ENCODE results near the gene PARVA.

PARVA gene

DNA sequence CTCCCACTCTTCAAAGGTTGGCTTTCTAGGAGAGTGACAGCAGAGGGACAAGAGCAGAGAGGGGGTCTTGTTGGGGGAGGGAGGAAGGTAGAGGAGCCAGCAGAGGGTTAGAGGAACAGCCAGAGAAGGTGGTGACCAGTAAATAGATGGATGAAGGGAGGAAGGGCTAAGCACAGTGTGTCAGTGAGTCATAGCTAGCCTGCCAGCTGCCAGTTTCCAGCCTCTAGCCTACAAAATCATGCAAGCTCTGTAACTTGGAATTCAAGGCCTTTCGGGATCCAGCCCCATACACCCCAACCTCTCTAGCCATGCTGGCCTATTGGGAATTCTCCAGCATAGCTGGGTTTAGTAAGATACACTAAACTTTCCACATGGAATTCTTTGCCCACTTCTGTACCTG is 149.4 kb downstream of the PARVA start:
- no peak for DNase-seq (ENCODE audit: low spot score)

DNA sequence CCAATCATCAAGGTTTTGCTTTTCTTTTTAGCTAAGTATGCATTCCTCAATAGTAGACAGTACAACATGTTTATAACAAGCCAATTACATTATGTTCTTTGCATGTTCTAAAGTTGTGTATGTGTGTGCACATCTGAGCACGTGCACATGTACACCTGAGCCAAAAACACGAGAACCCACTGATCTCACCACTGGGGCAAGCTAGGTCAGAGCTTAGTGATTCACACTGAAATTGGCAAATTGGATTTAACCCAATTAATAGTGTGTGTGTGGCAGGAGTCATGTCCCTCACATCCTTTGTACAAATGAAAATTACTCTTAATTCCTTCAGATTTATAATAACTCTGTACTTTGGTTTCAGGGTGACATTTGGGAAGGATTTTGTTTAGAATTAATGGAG is 151.1 kb downstream of the PARVA start:
- no peak for DNase-seq (ENCODE audit: low spot score)

DNA sequence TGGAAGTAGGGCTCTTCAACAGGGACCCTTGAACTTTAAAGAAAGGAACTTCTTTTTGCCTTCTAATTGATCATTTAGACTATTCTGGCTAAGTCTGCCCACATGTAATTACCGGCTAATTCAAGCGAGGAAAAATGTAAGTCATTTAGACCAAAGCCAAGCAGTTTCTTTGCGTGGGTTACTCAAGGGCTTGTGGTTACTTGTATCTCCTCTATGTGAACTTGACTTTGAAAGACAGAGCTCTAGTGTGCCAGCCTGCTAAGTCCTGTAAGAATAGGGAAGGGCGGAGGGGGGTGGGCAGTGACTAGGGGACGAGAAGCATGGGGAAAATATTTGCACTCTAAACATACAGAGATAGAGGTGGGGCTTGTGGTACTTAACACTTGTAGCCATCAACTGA is 151.7 kb downstream of the PARVA start:
- DNase-seq (ENCODE audit: low spot score), result no peak

DNA sequence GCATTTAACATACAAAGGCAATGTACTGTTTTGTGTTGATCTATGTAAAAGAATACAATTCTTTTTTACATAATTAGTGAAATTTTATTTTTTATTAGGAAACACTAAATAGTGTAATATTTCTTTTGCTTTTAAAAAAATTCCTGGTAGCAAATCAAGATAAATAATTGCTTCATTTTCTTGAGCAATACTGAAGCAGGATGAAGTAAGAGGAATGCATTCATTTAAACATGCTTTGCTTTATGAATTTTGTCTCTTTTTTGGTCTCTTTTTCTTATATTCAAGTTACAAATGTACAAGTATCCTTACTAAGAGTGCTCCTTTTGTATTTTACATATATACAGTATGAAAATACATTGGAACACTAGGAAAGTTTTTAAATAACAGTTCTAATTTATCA is 152.4 kb downstream of the PARVA start:
- no peak for DNase-seq (ENCODE audit: low spot score)

DNA sequence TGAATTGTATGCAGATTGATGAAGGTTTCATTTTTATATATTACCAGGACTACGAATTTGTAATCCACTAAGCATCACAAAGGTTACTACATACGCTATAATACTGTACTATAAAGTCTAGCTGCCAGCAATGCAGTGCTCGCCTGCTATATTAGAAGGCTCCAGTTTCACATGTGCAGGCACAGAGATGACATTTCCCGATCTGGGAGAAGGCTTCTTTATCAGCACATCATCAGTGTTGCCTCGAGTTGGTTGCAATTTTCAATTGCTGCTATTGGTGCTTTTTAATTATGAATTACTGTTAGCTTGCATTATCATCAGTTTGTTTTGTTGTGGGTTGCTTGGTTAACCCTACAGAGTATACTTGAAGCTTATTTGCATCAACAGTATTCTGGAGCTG is 153.6 kb downstream of the PARVA start:
- DNase-seq (ENCODE audit: low spot score), result no peak

DNA sequence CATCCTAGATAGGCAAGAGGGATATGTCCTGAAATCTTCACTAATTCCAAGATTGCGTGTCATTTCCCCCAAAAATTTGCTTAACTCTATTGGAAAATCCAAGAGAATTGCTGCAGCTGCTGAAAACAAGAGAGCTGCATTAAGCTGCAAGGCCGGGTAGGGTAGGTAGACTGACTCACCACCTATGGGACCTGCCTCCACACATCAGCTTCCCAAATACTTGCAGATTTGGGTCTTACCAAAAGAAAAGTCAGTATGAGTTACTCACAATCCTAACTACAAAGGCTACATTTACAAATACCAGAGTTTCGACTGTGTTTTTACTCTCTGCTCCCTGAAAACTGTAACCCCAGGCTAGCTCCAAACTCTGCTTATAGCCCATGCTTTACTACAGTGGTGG is 154.3 kb downstream of the PARVA start:
- DNase-seq (ENCODE audit: low spot score), result no peak

DNA sequence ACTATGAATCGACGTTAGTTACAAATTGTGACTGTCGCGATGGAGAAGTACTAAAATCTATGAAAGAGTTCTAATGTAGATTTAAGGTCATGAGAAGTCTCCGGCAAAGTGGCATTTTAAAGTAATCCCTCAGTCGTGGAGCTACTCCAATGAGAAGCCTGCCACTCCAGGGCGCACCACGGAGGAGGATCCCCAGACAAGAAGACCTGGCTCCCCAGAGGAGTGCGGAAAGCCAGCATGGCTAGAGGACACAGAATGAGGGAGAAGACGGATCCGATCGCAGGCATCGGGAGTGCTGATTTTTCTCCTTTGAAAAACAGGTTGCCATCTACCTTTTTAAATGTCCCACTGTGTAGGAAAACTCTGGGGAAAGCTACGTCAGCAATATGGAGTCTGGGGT is 155.2 kb downstream of the PARVA start:
- DNase-seq (ENCODE audit: low spot score), result no peak

DNA sequence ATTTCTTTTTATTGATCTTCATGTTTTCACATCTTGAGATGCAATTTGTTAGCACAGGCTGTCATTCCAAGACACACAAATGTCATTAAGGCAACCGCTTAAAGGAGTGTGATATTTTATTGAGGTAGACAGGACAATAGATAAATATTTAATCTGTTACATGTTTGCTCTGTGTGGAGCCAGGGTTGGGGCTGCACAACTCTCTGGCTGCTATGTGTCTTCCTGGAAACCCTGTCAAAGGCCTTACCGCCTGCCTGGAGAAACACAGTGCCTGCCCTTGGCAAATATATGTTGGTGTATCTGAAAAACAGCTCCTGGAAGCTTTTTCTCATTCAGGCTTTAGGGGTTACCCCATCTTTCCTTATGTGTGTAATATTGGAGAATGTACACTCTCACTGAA is 157.2 kb downstream of the PARVA start:
- DNase-seq (ENCODE audit: low spot score), result no peak

DNA sequence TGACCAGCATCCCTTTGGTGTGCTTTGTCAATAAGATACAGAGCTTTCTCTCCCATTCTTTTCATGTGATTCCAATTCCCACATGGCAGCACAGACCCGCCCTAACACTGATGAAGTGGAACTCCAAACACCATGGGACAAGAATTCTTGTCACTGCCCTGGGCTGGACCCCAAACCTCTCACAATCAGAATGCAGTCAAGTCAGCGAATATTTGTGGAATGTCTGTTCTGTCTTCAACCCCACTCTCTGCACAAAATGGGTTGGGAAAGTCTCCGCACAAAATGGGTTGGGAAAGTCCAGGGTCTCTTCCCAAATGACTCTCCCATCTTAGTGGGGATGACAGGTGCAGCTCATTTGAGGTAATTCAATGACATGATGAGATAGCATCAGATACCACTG is 157.9 kb downstream of the PARVA start:
- no peak for DNase-seq (ENCODE audit: low spot score)

DNA sequence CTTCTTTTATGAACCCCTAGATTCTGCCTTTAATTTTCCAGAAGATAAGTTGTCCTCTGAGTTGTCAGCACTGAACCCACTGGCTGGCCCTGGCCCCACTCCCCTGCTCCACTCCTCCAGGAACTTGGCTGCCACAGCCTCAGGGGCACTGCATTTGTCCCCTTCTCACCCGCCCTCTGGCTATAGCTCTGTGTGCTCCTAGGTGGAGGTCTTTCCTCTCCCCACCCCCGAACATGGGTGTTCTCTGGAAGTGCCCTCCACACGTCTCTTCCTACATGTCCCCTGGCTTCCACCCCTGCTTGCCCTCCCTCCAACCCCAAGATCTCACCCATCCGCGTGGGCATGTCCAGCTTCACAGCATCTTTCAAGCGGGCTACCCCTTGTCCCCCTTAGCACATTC is 159.2 kb downstream of the PARVA start:
- DNase-seq (ENCODE audit: low spot score), result no peak

DNA sequence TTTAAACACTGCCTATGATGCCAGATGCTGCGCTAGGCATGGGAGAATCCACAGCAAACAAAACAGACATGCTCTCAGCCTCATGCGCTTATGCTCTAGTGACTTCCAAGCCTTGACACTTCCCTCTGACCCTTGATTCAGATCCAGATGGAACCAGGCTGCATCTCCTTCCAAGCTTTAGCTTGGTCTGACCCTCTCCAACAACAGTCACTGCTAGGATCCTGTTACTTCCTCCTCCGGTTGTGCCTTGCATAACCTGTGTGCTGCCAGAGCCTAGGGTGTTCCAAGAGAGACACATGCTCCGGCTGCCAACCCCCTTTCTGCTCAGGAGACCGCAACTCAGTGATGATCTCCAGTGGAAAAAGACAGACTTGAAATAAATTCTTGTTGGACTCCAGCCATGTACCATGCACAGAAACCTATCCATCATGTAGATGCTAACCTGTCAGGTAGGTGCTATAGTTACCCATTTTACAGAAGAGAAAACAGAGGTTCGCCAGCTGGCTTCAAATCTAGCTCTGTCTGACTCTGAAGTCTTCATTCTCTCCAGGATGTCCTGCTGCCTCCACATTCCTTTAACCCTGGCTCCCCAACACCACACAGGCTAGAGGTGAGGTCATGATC is 160.5 kb downstream of the PARVA start:
- no peak for DNase-seq (ENCODE audit: low spot score)

DNA sequence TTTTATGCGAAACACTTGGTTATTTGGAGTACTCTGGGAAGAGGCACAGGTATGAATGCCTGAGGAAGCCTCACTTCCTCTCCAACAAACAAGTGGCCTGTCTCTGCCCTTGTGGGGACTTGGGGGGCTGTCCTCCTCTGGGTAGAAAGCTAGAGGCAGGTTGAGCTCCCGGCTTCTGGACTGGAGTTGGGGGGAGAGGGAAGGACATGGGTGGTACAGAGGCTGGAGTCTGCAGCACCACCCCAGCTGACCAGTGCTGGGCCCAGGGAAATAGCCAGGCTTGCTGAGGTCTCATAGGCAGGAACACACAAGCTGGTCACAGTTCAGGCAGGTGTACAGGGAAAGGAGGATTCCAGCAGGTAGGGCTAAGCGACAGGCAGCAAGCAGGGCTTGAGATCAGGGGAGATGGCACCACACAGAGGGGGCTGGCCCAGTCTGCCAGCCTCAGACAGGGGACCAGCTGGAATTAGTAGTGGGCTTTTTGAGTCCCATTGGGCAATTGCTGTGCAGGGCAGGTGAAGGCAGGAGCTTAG is 161.6 kb downstream of the PARVA start:
- no peak for DNase-seq (ENCODE audit: low spot score)

DNA sequence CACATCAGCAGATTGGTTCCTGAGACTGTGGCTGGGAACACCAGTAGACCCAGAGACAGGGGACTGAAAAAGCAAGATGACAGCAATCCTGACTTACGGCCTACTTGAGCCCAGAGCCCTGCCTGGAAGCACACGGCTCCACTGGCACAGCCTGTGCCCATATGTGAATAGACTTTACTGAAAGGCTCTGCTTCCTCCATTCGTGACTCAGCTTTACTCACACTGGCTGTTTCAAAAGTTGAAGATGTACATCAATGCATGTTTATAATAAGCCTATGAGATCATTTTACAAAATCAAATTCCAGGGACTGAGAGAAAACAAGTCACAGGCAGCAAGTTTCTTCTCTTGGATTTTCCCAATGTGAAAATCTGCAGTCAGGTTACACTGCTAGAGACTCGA is 162.2 kb downstream of the PARVA start:
- DNase-seq (ENCODE audit: low spot score), result no peak

DNA sequence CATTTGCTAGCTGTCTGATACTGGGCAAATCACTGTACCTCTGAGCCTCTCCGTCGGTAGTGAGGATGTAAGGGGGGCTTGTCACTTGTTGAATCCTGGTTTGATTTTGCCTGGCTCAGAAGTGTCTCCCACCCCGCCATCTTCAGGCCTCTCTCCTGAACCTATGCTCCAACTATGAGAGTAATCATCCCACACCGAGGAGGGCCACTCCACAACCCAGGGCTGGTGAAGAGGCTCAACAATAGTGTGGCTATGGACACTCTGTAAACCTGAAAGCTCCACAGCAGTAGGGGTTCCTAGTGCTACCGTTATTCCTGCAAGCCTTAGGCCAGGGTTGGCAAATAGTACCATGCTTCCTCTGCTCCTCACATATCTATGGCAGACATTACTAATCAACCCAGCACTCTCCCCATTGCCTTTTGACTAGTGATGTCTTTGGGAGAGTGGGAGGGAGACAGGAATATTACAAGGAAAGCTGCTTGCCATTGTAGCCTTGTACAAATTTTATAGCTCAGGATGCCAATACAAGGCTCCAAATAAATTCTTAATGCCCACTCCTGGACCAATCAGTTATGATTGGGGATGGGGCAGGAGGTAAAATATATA is 162.8 kb downstream of the PARVA start:
- DNase-seq (ENCODE audit: low spot score), result no peak

DNA sequence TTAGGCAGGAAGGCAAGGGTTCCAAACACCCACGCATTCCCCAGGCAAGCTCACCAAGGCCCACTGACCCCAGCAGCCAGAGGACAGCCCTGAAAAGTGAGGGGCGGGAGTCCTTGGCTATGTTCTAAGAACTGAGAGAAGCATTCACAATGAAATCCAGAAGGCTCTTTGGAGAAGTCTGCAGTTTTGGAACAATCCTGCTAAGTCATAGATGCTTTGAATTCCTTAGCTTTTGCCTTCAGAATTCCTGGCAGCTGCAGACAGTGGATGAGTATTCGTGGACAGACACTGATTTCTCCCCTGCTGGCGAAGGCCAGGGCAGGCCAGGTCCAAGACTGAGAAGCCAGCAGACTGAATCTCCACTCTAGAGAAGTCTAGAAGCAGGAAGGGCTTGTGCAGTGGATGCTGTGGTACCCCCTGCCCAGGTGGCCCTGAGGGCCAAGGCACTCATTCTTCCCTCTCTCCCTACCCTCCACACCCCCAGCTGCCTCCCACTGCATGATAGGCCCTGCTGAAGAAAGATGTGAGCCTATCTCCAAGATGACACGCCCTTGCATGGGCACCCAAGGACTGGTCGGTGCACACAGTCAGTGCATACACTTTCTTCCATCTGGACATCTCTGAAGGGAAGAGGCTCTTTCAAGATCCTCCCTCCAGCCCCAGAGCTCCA is 163.7 kb downstream of the PARVA start:
- no peak for DNase-seq (ENCODE audit: low spot score)

DNA sequence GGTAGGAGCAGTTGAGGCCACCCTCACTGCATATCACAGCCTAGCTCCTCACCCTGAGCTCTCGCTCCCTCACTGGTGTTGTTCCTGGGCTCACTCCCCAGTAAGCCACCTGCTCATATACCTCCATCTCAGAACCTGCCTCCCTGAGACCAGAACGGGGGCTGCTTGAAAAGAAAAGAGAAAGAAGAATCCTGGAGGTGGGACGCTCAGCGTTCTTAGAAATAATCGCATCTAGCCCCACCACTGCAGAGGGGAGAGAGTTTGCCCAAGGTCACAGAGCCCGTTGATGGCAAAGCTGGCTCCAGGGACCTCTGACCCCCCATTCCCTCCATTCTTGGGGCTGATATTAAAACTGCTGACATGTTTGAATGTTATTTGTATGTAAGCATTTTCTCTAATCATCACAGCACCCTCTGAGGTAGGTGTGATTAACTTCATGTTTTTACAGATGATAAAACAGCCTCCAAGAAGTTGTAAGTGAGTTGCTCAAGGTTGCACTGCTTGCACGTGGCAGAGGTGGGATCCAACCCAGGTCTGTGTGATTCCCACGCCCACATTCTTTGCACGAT is 164.3 kb downstream of the PARVA start:
- no peak for DNase-seq (ENCODE audit: low spot score)

DNA sequence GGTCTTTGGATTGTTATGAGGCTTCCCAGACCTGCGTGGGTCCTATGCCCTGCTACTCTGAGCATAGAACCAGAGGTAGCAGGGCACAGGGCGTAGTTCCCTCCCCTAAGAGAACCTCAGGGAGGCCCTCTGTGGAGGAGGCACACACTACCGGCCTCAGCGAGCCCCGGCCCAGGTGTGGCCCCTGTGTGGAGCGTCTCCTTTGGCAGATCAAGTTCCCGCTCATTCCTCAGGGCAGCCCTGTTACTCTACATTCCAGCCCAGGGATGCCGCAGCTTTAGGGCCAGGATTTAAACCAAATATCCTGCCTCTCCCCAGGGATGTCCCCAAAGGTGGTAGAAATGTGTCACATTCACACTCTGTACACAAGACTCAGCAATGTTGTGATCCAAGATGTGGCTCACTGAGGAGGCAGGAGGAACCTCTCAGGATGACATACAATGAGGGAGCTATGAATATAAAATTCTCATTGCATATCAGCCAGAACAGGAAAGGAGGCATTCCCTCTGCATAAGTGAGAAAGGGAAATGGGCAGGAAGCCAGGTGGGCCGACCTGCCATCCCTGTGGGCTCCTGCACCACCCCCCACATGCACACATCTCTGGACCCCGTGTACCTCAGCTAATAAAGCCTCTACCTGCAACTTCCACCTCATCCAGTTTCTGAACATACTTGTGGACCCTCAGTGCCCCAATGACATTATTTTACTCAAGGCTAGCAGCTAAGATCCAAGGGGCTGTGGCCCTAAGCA is 165.0 kb downstream of the PARVA start:
- no peak for DNase-seq (ENCODE audit: low spot score)

DNA sequence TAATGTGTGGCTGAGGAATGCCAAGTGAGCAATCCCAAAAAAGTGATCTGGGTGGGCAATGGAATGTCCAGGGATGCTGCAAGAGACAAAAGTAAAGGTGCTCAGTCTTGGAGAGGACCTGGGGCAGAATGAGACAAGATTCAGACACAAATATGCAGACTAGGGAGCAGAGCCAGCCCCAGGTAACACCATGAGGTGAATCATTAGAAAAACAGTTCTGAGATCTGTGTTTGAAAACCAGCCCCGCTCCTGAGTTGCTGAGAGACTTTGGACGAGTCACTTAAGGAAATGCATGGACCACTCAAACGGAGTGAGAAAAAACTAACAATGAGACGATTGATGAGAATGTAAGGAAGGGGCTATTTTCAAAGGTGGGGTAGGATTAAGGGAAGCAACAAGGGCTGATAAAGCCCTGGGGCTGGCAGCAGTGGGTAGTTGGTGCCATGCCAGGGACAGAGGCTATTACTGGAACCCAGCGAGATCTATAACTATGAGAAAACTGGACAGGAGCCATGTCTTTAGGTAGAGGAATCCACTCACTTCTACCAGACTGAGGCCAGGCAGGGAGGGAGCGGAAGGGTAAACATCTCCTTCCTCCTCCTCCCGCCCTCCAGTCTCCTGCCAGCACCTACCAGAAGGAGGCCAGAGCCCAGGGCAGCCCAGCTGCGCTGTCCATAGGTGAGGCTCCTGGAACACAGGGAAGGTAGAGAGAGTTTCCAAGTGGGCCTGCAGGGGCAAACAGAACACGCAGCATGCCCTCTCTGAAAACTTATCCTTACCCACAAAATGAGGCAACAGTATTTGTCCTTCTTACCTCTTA is 166.4 kb downstream of the PARVA start:
- no peak for DNase-seq (ENCODE audit: low spot score)

DNA sequence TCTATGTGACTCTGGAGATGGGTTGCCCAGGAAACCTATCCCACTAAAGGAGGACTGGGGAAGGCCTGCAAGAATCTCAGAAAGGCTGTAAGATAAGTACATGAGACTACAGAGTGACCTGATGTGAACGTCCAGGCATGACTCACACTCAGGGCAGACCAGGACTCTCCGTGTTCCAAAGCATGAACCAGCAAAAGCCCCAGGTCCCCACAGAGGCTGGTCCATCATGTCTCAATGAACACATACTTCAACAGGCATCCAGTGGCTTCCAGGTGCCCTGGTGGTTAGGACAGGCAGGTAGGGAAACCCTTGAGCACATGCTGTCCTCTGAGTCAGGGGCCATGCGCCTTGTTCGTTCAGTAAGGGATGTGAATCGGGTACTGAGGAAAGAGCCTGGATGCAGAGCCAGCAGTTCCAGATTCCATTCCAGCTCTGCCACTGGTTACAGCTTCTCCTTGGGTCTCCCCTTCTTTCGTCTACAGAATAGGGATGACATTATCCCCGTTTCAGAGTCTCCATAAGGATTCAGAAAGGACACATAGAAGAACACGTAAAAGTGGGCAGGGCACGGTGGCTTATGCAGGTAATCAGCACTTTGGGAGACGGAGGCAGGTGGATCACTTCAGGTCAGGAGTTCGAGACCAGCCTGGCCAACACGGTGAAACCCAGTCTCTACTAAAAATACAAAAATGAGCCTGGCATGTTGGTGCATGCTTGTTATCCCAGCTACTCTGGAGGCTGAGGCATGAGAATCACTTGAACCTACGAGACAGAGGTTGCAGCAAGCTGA is 167.8 kb downstream of the PARVA start:
- DNase-seq (ENCODE audit: low spot score), result no peak

DNA sequence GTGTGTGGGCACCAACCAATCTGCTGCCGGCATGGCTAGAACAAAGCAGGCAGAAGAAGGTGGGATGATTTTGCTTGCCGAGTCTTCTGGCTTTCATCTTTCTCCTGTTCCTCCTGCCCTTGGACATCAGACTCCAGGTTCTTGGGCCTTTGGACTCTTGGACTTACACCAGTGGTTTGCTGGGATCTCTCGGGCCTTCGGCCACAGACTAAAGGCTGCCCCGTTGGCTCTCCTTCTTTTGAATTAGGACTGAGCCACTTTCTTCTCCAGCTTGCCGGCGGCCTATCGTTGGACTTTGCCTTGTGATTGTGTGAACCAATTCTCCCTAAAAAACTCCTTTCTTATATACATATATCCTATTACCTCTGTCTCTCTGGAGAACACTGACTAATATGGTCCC is 168.8 kb downstream of the PARVA start:
- no peak for DNase-seq (ENCODE audit: low spot score)

DNA sequence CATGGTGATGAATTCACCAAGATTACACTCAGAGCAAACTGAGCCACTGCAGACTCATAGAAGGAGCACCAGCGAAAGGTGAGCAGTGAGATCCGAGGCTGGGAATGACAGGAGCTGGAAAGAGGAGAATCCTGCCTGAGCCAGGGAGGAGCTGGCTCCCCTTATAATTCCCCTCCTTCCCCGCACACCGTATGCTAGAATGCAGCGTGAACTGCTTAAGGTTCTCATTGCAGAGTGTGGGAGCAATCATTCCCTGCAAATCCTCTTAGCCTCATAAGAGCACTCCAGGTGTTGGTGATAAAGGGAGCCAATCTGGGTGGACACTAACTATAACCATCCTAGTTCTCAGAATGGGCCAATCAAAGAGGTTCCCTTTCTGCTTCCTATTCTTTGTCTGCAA is 169.3 kb downstream of the PARVA start:
- no peak for DNase-seq (ENCODE audit: low spot score)

Measured in CD4-positive, alpha-beta T cell treated with Interleukin-6 at 100 ng/mL for 8 hours (primary cell).